Stomach smooth muscle (tissue), 2 donors: ENCODE results near the gene DLK1.

Source experiments
- H3K27ac ChIP-seq: one replicate; pipeline ENCODE4 v1.7.0; 2013; ENCODE audit warnings: mild to moderate bottlenecking, low read length, inconsistent platforms
- H3K27me3 ChIP-seq, 2 donors: one replicate each; pipeline ENCODE4 v1.7.0; 2013; ENCODE audit warnings: low read length in 2 of 2; ENCODE audit not compliant: insufficient read depth in 2 of 2, control insufficient read depth in 1 of 2
- H3K36me3 ChIP-seq, 2 donors: one replicate each; pipeline ENCODE4 v1.7.0; 2013; ENCODE audit warnings: low read length in 2 of 2; ENCODE audit not compliant: control insufficient read depth in 2 of 2, insufficient read depth in 2 of 2
- H3K4me1 ChIP-seq: one replicate; pipeline ENCODE4 v1.7.0; 2013; ENCODE audit warnings: low read length; ENCODE audit not compliant: control insufficient read depth, insufficient read depth
- H3K4me3 ChIP-seq, 2 donors: one replicate each; pipeline ENCODE4 v1.7.0; 2013; ENCODE audit warnings: low read length in 2 of 2
- H3K9ac ChIP-seq, 2 donors: one replicate each; pipeline ENCODE4 v1.7.0; 2013; ENCODE audit warnings: low read length in 2 of 2, mild to moderate bottlenecking in 1 of 2
- H3K9me3 ChIP-seq, 2 donors: one replicate each; pipeline ENCODE4 v1.7.0; 2013; ENCODE audit warnings: low read length in 2 of 2; ENCODE audit not compliant: control insufficient read depth in 2 of 2
- donor health status: healthy.
- donor health status: Pancreatic carcinoma.

The DLK1 gene

GRCh38 chr14:100771121-100771800 is 44.6 kb downstream of the DLK1 start:
- H3K27me3 ChIP-seq, result peaks cover 0 to 4% of the 10 kb centered on the region in 2 donors
- no peaks in the 10 kb centered on the region for H3K4me1 ChIP-seq
- H3K4me3 ChIP-seq, result no peak overlapping the region
- no peak overlapping the region for H3K27ac ChIP-seq
- no peak overlapping the region for H3K9ac ChIP-seq
- H3K36me3 ChIP-seq, result no peaks in the 10 kb centered on the region
- H3K9me3 ChIP-seq, result peaks cover 0 to 12% of the 10 kb centered on the region in 2 donors

GRCh38 chr14:100772607-100773165 is 46.0 kb downstream of the DLK1 start:
- Histone ChIP-seq H3K9me3 (peaks cover 0 to 12% of the 10 kb centered on the region in 2 donors), H3K4me3 (no peak overlapping the region), H3K27ac (no peak overlapping the region), H3K36me3 (no peaks in the 10 kb centered on the region), H3K4me1 (no peaks in the 10 kb centered on the region), H3K27me3 (peaks cover 0 to 4% of the 10 kb centered on the region in 2 donors), H3K9ac (no peak overlapping the region)

DNA sequence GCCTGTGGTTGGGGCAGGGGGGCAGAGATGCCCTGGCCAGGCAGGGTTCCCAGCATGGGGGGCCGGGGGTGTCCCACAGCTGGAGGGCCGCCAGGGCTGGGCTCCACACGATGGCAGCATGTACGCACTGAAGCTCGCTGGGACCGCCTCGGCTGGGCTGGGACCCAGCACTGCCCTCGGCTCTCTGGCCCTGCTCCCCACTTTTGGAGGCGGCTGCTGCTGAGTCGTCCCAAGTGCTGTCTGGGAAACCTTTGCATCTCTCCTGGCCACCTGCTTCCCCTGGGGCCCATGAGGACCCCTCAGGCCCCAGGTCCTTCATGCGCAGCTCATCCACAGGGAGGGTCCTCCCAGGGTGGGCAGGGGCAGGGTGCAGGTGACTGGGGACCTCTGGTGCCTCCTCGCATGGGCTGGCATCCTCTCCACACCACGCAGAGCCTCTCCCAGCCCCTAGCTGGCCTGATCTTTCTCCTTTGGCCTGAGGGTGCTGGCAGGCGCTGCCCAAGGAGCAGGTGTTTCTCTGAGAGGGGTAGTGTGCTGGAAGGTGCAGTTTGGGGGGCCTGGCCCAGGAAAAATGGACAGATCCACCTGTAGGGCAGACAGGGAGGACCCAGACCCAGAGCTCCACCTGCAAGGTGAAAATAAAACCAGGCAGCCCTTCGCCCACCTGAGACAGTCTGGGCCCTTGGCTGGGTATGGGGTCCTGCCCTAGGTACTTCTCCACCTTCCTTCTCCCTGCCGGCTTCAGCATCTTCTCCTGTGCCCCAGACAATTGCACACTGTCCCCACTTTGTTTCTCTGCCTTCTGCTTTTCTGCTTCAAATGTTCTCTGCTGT is 46.9 kb downstream of the DLK1 start:
- H3K9me3 ChIP-seq, result peaks cover 0 to 12% of the 10 kb centered on the region in 2 donors
- no peak overlapping the region for H3K4me3 ChIP-seq
- H3K4me1 ChIP-seq, result no peaks in the 10 kb centered on the region
- H3K9ac ChIP-seq, result no peak overlapping the region
- no peaks in the 10 kb centered on the region for H3K36me3 ChIP-seq
- H3K27ac ChIP-seq, result no peak overlapping the region
- H3K27me3 ChIP-seq, result peaks cover 0 to 2% of the 10 kb centered on the region in 2 donors

DNA sequence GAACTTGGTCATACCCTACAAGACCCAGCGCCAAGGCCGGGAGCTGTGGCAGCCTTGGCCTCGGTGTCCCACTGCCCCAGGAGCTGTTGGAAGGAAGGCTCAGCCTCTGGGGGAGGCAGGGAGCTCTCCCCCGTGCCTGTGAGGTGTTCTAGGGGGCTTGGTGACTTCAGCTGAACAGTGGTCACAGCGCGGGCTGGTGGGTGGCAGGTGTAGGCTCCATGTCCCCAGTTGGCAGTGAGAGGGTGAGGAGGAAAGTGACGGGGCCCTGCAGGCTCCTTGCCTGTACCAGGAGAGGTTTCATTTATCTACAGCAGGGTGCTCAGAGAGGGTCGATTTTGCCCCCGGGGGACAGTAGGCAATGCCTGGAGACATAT is 47.5 kb downstream of the DLK1 start:
- Histone ChIP-seq H3K9ac (no peak overlapping the region), H3K27me3 (no peaks in the 10 kb centered on the region), H3K4me3 (no peak overlapping the region), H3K27ac (no peak overlapping the region), H3K4me1 (no peaks in the 10 kb centered on the region), H3K36me3 (no peaks in the 10 kb centered on the region), H3K9me3 (peaks cover 0 to 12% of the 10 kb centered on the region in 2 donors)

- Histone ChIP-seq H3K9ac (no peak overlapping the region), H3K4me1 (no peaks in the 10 kb centered on the region), H3K36me3 (no peaks in the 10 kb centered on the region), H3K4me3 (no peak overlapping the region), H3K27ac (no peak overlapping the region), H3K27me3 (no peaks in the 10 kb centered on the region), H3K9me3 (peaks cover 0 to 10% of the 10 kb centered on the region in 2 donors)
These were observed 48.7 kb downstream of the DLK1 start for GRCh38 chr14:100775351-100775830.

DNA sequence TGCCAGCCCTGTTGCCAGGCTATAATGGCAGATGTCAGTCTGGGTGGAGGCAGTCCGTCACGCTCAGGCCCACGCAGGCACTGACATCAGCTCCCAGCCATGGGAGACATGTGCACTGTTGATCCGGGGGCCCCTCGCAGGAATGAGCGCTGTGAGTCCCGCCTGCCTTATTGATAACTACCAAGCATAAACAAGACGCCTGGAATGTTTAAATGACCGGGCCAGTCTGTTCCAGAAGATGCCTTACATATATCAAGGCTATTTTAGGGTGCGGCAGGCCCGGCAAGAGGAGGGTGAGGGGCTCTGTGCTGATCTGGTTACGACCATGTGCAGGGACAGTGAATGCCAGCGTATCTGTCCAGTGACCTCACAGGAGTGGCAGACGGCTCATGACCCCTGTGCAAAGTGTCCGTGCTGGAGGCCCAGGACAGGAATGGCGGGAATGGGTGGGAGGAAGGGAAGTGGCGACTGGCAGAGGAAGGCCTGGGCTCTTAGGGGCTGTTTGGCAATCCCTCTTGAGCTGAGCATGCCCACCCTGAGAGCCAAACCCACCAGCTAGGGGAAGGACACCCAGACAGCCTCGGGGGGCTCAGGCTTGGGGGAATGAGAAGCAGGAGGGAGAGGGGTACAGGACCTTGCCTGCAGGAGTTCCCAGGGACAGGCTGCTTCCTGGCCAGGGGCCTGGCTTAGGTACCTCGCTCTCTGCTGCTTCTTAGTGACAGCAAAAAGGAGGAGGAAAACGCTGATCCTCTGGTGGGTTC is 49.3 kb downstream of the DLK1 start:
- H3K36me3 ChIP-seq, result no peaks in the 10 kb centered on the region
- no peaks in the 10 kb centered on the region for H3K4me1 ChIP-seq
- no peak overlapping the region for H3K4me3 ChIP-seq
- no peak overlapping the region for H3K9ac ChIP-seq
- no peak overlapping the region for H3K27ac ChIP-seq
- no peaks in the 10 kb centered on the region for H3K27me3 ChIP-seq
- H3K9me3 ChIP-seq, result peaks cover 0 to 10% of the 10 kb centered on the region in 2 donors

- no peak overlapping the region for H3K9ac ChIP-seq
- no peaks in the 10 kb centered on the region for H3K27me3 ChIP-seq
- H3K4me3 ChIP-seq, result no peak overlapping the region
- H3K4me1 ChIP-seq, result no peaks in the 10 kb centered on the region
- H3K36me3 ChIP-seq, result no peaks in the 10 kb centered on the region
- H3K9me3 ChIP-seq, result peaks cover 0 to 6% of the 10 kb centered on the region in 2 donors
- no peak overlapping the region for H3K27ac ChIP-seq
These were observed 50.1 kb downstream of the DLK1 start for GRCh38 chr14:100776681-100777365.

DNA sequence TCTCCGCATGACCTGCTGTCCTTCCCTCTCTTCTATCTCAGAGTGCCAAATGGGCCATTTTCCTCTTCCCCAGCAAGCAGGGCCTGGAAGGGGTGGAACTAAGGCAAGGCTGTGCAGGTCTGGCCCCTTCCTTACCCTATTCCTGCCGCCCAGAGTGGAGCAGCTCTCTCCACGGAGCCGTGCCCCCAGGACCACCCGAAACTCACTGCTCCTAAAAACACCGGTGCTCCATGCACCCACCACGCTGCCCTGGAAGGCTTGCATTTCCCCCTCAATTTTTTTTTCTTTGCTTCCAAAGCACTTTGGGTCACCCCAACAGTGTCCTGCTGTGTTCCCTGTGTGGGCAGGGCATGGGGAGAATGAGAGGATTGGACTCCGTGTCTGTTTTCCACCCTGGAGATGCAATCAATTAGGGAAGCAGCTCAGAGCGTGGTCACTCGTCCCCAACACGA is 50.7 kb downstream of the DLK1 start:
- H3K27me3 ChIP-seq, result no peaks in the 10 kb centered on the region
- H3K4me3 ChIP-seq, result no peak overlapping the region
- no peak overlapping the region for H3K9ac ChIP-seq
- no peaks in the 10 kb centered on the region for H3K36me3 ChIP-seq
- no peak overlapping the region for H3K27ac ChIP-seq
- H3K9me3 ChIP-seq, result peaks cover 0 to under 1% of the 10 kb centered on the region in 2 donors
- no peaks in the 10 kb centered on the region for H3K4me1 ChIP-seq

DNA sequence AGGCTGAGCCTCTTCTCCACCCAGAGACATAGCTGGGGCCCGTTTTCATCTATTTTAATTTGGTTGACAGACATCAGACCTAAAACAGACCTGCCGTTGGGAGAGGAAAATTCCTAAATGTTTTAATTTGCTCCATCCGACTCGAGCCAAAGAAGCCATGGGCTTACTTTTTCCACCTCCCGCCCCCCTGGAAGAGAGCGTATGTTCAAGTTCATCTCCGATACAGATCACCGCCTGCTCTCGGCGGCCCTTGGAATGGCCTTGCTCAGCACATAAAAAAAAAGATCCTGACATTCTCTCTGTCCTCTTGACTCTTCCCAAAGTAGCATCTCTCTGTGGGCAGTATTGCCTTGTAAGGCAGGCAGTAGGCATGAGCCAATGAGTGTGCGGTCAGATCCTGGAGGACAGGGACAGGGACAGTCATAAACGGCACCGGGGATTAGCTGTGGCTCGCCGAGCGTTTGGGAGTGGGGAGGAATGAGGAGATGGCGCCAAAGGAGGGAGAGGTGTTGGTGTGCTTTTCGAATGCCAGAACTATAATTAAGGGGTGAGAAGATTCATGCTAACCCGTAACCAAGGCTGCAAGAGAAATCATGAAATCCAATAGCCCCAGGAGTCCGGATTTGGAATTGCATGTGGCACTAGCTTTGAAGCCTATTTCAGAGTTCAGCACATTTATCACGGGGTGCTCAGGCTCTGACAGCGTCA is 51.3 kb downstream of the DLK1 start:
- Histone ChIP-seq H3K9me3 (no peaks in the 10 kb centered on the region), H3K36me3 (no peaks in the 10 kb centered on the region), H3K27ac (no peak overlapping the region), H3K9ac (no peak overlapping the region), H3K27me3 (no peaks in the 10 kb centered on the region), H3K4me1 (no peaks in the 10 kb centered on the region), H3K4me3 (no peak overlapping the region)
